Adrenal gland (tissue), 12 donors: ENCODE measurements around the gene KLF7. TPM values are rescaled to one million over a fixed set of nuclear protein-coding genes. Genes with fewer than 3 reads are reported as not detected.

Experiments used
- DNase-seq, 7 donors: peaks; one replicate each; pipeline ENCODE4 v3.0.0-alpha.2; 2019 to 2020
- H3K27ac ChIP-seq, 5 donors: fragments of 200-600 bp; sonication (generic) in 4 of 5; 1 replicate in 3 of 5; 2 replicates in 2 of 5; pipeline versions ENCODE4 v1.5.1 to v1.8.0; 2016 to 2020; ENCODE audit warnings: mild to moderate bottlenecking in 1 of 5
- H3K27me3 ChIP-seq: fragments of 200-600 bp; 2 replicates; pipeline ENCODE4 v1.8.0; 2021
- H3K36me3 ChIP-seq, 2 donors: fragments of 200-600 bp; replicated peaks in 1 of 2; 1 replicate in 1 of 2; 2 replicates in 1 of 2; pipeline versions ENCODE4 v1.5.1 to v1.8.0; 2018 to 2022
- H3K4me1 ChIP-seq, 2 donors: fragments of 200-600 bp; replicated peaks in 1 of 2; 1 replicate in 1 of 2; 2 replicates in 1 of 2; pipeline versions ENCODE4 v1.5.1 to v1.8.0; 2018 to 2021
- H3K4me3 ChIP-seq, 4 donors: fragments of 200-600 bp; sonication (generic) in 3 of 4; one replicate each; pipeline ENCODE4 v1.5.1; 2016 to 2018
- H3K9me3 ChIP-seq, 3 donors: fragments of 200-600 bp; sonication (generic) in 1 of 3; replicated peaks in 1 of 3; 1 replicate in 2 of 3; 2 replicates in 1 of 3; pipeline versions ENCODE4 v1.5.1 to v1.8.0; 2016 to 2021
- POLR2A ChIP-seq, 2 donors: fragments of 450-650 bp; IDR thresholded peaks; one replicate each; pipeline ENCODE4 v1.6.1; 2017; ENCODE audit warnings: antibody characterized with exemption in 2 of 2, mild to moderate bottlenecking in 2 of 2, moderate library complexity in 1 of 2
- whole genome bisulfite sequencing, 4 donors: extraction: QIAGEN DNeasy Blood & Tissue Kit in 2 of 4; methylation state at CpG; one replicate each; pipeline versions ENCODE4 v1.1.5 to v1.1.7; 2013 to 2017; 5-methylcytosine and 5-hydroxymethylcytosine counted together
- intact Hi-C, 2 donors: fragments of 100-400 bp; cut with DNase I; formaldehyde crosslinking; loops; one replicate each; pipeline versions ENCODE4 v1.14.1 to v1.15.0; 2022 to 2023
- polyA plus RNA-seq, 3 donors: library from polyadenylated mRNA; stranded (reverse); fragments of 200-250 nt in 2 of 3; fragments of 350-450 nt in 1 of 3; fragmentation: Illumina TruSeq in 1 of 3; extraction: RNeasy Lipid Tissue Mini Kit (QIAGEN cat#74804) in 1 of 3; gene quantifications; one replicate each; pipeline ENCODE4 v1.2.3, GENCODE V29; 2013 to 2014
- total RNA-seq, 9 donors: library from RNA; depleted of rRNA in 4 of 9; stranded (reverse); fragments of >200 nt in 4 of 9; fragments of 120-200 nt in 1 of 9; fragmentation: NEBNext Ultra II Directional in 1 of 9; extraction: Animal tissue kit (Norgen Biotek cat#: 25700) in 1 of 9; gene quantifications; one replicate each; pipeline versions ENCODE4 v1.1.0 to v1.2.4, GENCODE V29; 2013 to 2023
- TF ChIP-seq, protein P1 (sequence below), 6 experiments: fragments of 450-650 bp in 4 of 6; fragments of 200-600 bp in 2 of 6; sonication (generic) in 1 of 6; IDR thresholded peaks; 1 replicate in 5 of 6; 2 replicates in 1 of 6; pipeline versions ENCODE4 v1.5.1 to v1.8.0; 2016 to 2021; ENCODE audit warnings: antibody characterized with exemption in 6 of 6, mild to moderate bottlenecking in 2 of 6, moderate library complexity in 1 of 6
- donor health status: healthy with polysubstance abuse.
- donor health status: Bipolar disorder and iron deficiency.
- donor health status: DM: yes; HTN: yes; CAD: no.
- donor health status: DM: no; HTN: no; CAD: no.
- donor health status: DM: no; HTN: no; CAD: no.
- donor health status: DM: yes; HTN: yes; CAD: no.

Gene KLF7
- total and polyA plus RNA-seq, 12 donors, result 3.6 to 45.9 (median 17.8) TPM

DNA sequence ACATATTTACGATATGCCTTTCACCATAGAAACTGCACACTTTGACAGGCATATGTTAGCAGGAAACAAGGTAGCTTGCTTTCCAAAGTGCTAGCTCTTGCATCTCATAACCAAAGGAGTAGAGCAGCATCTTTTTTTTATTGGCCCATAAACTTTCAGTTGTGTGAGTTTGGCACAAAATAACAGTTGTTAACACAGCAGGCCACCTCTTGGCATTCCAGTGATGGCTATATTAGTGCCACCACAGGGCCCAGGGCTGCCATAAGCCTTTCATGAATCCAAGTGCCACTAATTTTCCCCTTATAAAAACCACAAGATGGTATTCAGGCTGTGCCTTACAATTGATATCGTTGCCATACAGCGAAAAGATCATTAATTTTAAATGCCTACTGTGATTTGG is 40.3 kb upstream of the KLF7 start:
- Histone ChIP-seq H3K4me3 (no peak overlapping the region), H3K4me1 (no peaks in the 10 kb centered on the region), H3K36me3 (no peaks in the 10 kb centered on the region), H3K27ac (no peak overlapping the region), H3K9me3 (no peaks in the 10 kb centered on the region), H3K27me3 (no peaks in the 10 kb centered on the region)
- TF ChIP-seq, protein P1, sequence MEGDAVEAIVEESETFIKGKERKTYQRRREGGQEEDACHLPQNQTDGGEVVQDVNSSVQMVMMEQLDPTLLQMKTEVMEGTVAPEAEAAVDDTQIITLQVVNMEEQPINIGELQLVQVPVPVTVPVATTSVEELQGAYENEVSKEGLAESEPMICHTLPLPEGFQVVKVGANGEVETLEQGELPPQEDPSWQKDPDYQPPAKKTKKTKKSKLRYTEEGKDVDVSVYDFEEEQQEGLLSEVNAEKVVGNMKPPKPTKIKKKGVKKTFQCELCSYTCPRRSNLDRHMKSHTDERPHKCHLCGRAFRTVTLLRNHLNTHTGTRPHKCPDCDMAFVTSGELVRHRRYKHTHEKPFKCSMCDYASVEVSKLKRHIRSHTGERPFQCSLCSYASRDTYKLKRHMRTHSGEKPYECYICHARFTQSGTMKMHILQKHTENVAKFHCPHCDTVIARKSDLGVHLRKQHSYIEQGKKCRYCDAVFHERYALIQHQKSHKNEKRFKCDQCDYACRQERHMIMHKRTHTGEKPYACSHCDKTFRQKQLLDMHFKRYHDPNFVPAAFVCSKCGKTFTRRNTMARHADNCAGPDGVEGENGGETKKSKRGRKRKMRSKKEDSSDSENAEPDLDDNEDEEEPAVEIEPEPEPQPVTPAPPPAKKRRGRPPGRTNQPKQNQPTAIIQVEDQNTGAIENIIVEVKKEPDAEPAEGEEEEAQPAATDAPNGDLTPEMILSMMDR (IDR thresholded peaks at IDR 0.05), result no peak
- TF ChIP-seq POLR2A (IDR thresholded peaks at IDR 0.05), result no peak
- WGBS, 4 donors, result 81 to 90% (median 88%) methylated on average over 3 of the region's 3 CpGs
- no peak for DNase-seq
- intact Hi-C loops, result no loop called here

DNA sequence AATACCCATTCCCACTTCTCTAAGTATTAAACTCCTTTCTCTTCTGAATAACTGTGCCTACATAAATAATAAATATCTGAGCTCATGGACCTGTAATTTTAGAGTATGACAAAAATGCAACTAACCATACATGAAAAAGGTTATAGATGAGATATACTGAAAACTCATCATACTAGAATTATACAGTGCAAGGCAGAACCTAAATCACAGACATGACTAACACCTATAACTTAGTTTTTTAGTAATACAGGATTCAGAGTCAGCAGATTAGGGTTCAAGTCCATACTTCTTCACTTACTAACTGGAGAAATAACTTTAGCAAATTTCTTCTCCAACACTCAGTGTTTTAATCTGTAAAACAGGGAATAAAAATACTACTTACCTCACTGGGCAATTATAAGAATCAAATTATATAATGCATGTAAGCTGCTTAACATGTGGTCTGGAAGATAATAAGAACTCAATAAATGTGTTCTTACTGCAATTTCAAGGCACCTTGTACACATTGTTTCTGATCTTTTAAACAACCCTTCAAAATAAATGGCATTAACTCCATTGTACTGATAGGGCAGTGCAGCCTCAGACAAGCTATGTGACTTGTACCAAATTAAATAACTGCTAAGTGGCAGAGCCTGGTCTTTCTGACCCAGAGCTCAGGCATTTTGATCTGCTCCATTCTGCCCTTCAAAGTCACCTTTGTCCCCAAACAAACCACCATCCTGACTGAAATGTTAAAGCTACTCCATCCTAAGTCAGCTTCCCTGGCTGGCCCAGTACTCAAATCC is 39.6 kb upstream of the KLF7 start:
- DNase-seq, result no peak
- Histone ChIP-seq H3K4me3 (no peak overlapping the region), H3K27ac (no peak overlapping the region), H3K36me3 (no peaks in the 10 kb centered on the region), H3K27me3 (no peaks in the 10 kb centered on the region), H3K4me1 (no peaks in the 10 kb centered on the region), H3K9me3 (no peaks in the 10 kb centered on the region)
- intact Hi-C loops, result no loop called here
- TF ChIP-seq POLR2A (IDR thresholded peaks at IDR 0.05), result no peak
- TF ChIP-seq, protein P1 (IDR thresholded peaks at IDR 0.05), result no peak

DNA sequence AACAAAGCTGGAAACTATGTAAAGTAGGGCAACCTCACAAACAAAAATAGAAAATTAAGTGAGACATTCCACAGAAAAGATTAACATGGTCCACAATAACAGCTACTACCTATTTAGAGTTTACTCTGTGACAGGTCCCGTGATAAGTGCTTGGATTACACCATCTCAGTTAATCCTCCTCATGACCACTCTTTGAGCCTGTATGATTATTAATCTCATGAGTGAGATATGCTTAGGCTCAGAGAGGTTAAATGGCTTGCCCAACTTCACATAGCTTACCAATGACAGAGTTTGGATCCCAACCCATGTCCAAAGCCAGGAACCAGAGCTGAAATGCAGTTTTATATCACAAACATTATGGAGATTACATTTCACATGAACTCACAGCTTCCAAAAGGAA is 37.3 kb upstream of the KLF7 start:
- no peaks in the 10 kb centered on the region for H3K9me3 ChIP-seq
- 59 to 71% (median 65%) methylated on average over 1 of the region's 1 CpG for whole genome bisulfite sequencing, 4 donors
- H3K36me3 ChIP-seq, result no peaks in the 10 kb centered on the region
- no peaks in the 10 kb centered on the region for H3K4me1 ChIP-seq
- H3K27me3 ChIP-seq, result no peaks in the 10 kb centered on the region
- intact Hi-C loops, result no loop called here
- no peak for TF ChIP-seq POLR2A (IDR thresholded peaks at IDR 0.05)
- TF ChIP-seq, protein P1 (IDR thresholded peaks at IDR 0.05), result no peak
- H3K4me3 ChIP-seq, result no peak overlapping the region
- DNase-seq, result no peak
- H3K27ac ChIP-seq, result no peak overlapping the region

DNA sequence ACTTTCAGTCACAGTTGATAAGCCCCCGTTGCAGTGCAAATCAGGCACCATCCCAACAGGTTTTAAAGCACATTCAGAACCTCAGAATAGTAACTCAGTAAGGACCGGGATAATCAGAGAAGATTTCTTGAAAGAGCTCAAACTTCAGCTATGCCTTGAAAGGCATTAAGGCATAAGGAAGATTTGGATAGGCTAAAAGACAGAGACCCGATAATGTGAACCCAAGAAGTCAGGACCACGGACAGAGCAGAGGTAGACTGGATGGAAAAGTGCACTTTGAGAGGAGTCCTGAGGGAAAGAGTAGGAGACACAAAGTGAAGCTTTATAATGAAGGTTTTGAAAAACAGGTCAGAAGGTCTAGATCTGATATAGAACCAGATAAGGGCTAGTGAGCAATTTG is 36.9 kb upstream of the KLF7 start:
- H3K4me3 ChIP-seq, result no peak overlapping the region
- intact Hi-C loops, result no loop called here
- DNase-seq, result peak in 1 of 7 donors; percentile 16
- no peak overlapping the region for H3K27ac ChIP-seq
- H3K9me3 ChIP-seq, result no peaks in the 10 kb centered on the region
- WGBS, 4 donors, result 29 to 37% (median 31%) methylated on average over 4 of the region's 4 CpGs
- H3K4me1 ChIP-seq, result no peaks in the 10 kb centered on the region
- TF ChIP-seq, protein P1 (IDR thresholded peaks at IDR 0.05), result no peak
- TF ChIP-seq POLR2A (IDR thresholded peaks at IDR 0.05), result no peak
- no peaks in the 10 kb centered on the region for H3K27me3 ChIP-seq
- no peaks in the 10 kb centered on the region for H3K36me3 ChIP-seq
